Islet of Langerhans (tissue), 1 donor: ENCODE results near the gene ARPC4.

ENCODE experiments used
- FAIRE-seq: peaks from one replicate; lab custom pipeline; 2011; peaks lifted over from hg19 to GRCh38; lab: Jason Lieb, UNC

Gene ARPC4

DNA sequence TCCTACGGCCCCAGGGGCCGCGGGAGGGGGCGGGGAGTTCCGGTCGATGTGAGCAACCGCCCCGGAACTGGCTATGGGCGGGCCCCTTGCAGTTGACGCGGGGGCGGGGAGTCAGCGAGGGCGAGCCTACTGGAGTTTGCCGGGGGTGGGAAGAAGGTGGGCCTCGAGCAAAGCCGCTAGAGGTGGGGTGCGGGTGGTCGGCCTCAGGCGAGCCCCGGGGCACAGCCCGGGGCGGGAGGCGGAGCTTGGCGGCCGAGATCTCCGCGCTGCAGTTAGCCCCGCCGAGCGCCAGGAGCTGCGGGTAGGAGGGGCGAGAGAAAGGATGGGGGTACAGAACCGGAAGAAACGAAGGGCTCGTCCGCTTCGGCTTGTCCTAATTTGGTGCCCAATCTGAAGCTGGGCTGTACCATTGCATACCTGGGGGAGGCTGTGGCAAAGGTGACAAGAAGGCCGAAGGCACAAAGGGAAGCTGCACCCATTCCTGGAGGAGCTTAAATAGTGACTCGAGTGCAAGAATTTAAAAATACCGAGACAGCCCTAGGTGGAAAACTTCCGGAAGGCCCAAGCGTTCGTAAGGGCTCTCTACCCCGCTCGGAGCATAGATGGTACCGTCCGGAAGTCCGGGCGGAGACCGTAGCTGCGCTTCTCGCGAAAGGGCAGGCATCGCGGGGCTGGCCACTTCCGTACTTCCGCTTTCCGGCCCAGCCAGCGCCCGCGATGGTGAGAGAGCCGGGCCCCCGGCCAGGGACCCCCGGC, at the start of gene ARPC4, which contains the start of gene TADA3:
TSS of gene ARPC4 (plus strand) at position 678 of the 756 bp plus-strand sequence. CDS start at position 718, 40 bp downstream.
TSS of gene TADA3 (minus strand) at position 69 of the 756 bp plus-strand sequence. CDS start 1,007 bp downstream, outside the sequence.
- no peak for FAIRE-seq

- FAIRE-seq: no peak
These were observed 49.3 kb upstream of the ARPC4 start for GRCh38 chr3:9743548-9743947.

GRCh38 chr3:9744162-9744561, 48.7 kb upstream of the ARPC4 start:
- FAIRE-seq: no peak

- FAIRE-seq: no peak
These were observed 47.4 kb upstream of the ARPC4 start for GRCh38 chr3:9745521-9745920.

DNA sequence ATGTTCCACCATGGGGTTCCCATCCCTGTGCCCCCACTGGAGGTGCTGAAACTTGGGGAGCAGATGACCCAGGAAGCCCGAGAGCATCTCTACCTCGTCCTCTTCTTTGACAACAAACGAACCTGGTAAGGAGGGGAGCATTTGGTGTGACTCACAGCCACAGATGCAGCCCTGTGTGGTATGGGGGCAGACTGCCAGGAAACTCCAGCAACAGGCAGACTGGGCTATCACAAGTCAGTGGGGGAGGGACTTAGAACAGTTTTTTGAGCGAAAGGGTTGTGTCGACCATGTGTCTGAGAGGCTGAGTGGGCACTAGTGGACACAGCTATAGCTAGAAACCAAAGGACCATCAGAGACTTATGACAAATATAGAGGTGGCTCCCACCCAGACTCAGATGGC, 46.6 kb upstream of the ARPC4 start:
- no peak for FAIRE-seq

DNA sequence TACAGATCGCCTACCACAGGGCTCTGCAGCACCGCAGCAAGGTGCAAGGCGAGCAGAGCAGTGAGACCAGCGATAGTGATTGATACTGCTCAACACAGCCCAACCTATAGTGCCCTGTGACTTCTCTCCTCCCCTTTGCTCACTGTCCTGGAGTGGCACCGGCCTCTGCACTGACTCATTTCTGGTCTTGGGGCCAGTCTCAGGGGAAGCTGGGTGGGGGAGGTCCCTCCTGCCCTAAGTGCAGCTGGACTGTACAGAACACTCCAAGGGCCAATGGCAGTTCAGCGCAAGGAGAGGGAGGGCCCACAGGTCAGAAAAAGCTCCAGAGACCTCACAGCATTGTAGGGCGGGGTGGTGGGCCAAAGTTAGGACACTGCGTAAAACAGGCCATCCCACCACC, 45.6 kb upstream of the ARPC4 start:
- FAIRE-seq: no peak

GRCh38 chr3:9748031-9748430, 44.9 kb upstream of the ARPC4 start:
- no peak for FAIRE-seq

DNA sequence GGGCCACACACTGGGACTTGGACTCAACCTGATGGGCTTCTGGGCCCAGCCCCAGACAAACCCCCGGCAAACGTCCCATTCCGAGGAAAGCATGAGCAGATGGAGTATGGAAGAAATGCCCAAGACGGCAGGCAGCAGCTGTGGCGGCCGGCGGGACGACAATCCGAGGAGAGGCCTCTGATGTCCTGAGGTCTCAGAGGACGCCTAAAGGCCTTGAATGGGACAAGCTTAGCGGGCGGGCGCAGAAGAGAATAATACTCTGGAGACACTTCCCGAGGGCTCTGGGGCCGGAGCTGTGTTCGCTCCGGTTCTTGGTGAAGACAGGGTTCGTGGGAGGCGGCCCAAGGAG, 43.6 kb upstream of the ARPC4 start:
- no peak for FAIRE-seq

GRCh38 chr3:9749645-9750555, 43.0 kb upstream of the ARPC4 start, which contains the start of gene OGG1:
Gene OGG1, plus strand, starts transcription at chr3:9749952. Its CDS starts 335 bp downstream, at chr3:9750287.
- FAIRE-seq: no peak

DNA sequence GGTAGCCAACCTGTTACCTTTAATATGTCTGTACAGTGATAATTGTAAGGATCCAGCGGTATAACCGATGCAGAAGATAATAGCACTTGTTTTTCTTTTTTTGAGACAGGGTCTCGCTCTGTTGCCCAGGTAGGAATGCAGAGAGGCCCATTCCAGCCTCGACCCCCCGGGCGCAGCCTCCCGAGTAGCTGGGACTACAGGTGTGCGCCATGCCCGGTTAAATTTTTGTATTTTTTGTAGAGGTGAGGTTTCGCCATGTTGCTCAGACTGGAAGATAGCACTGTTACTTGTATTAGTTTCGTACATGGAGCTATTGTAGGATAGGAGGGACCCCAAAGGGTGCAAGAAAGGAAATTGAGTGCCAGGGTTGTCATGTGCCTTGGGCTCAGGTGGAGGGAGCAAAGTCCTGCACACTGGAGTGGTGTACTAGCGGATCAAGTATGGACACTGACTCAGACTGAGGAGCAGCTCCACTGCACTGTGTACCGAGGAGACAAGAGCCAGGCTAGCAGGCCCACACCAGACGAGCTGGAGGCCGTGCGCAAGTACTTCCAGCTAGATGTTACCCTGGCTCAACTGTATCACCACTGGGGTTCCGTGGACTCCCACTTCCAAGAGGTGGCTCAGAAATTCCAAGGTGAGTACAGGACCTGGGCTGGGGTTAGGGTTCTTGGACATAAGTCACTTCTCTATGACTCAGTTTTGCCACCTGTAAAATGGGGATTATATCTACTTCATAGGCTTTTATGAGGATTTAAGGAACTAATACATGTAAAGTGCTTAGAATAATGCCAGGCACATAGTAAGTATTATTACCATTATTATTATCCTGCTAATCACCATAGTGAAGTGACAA, 42.1 kb upstream of the ARPC4 start:
- FAIRE-seq: no peak

DNA sequence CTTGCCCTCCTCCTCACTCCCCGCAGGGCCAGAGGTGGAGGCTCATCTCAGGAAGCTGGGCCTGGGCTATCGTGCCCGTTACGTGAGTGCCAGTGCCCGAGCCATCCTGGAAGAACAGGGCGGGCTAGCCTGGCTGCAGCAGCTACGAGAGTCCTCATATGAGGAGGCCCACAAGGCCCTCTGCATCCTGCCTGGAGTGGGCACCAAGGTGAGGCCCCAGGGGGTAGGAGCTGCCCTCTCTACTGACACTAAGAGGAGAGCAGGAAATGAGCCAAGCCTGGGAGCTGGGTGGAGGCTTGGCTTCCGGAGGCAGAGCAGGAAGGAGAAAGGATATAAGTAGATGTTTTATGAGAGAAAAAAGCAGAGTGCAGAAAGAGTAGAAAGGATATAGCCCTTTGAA, 38.2 kb upstream of the ARPC4 start:
- FAIRE-seq: no peak

GRCh38 chr3:9757427-9757826, 35.5 kb upstream of the ARPC4 start:
- FAIRE-seq: no peak

DNA sequence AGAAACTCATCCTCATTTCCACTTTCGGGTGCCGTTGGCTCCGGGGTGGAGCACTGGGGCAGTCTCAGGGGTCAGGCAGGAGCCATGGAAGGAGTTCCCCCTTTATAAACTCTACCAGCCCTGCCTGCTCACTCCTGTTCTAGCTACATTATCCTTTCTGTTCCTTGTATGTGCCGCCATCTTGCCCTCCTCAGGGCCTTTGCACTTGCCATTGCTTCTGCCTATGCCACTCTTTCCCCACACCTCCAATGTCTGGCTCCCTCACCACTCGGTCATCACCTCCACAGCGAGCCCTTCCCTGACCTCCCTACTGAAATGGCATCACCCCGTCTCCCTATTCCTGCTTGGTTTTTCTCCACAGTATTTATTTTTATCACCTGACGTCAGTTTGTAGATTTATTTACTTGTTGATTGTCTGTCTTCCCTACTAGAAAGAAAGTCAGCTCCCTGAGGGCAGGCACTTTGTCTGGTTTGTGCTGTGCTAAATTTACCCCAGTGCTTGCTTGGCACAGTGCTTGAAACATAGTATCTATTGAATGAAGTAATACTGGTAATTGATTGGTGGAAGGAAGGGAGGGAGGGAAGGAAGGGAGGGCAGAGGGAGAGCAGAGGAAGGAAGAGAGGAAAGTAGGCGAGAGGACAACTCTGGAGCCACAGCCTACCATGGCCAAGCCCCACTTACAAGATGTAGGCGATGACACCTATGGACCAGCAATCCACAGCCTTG, 31.9 kb upstream of the ARPC4 start:
- FAIRE-seq: no peak

DNA sequence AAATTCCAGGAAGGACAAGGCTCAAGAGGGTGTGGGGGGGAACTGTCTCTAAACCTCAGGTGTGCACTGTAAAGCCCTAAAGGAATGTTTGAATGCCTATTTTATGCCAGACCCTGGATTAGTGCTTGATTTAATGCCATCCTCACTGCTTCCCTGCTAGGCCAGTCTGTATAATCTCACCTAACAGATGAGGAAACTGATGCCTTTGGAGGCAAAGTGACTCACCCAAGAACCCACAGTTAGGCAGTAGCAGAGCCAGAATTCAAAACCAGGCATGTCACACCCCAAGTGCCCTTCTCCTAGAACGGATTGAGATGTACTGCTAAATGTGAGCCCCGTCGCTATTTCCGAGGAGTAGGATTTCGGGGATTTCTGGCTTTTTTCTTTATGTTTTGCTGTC, 31.0 kb upstream of the ARPC4 start:
- FAIRE-seq: no peak

GRCh38 chr3:9762871-9763270, 30.0 kb upstream of the ARPC4 start:
- FAIRE-seq: no peak

GRCh38 chr3:9765865-9766264, 27.0 kb upstream of the ARPC4 start:
- FAIRE-seq: no peak

GRCh38 chr3:9767418-9767817, 25.5 kb upstream of the ARPC4 start:
- no peak for FAIRE-seq

GRCh38 chr3:9768141-9768775, 24.6 kb upstream of the ARPC4 start:
- no peak for FAIRE-seq

DNA sequence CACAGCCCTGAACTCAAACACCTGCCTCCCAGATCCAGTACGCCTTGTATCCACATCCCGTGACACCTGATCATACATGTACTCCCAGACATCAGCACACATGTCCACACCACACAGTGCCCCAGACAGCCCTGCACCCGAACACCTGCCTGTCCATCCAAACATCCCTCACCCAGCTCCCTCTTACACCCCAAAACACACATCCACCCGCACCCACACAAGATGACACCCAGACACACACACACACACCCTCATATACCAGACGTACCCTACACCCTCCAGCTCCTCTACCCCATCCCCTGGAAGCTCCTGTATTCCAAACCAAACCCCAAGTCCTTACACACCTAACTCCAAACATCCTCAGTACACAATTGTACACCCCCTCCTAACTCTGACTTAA, 23.9 kb upstream of the ARPC4 start:
- no peak for FAIRE-seq

DNA sequence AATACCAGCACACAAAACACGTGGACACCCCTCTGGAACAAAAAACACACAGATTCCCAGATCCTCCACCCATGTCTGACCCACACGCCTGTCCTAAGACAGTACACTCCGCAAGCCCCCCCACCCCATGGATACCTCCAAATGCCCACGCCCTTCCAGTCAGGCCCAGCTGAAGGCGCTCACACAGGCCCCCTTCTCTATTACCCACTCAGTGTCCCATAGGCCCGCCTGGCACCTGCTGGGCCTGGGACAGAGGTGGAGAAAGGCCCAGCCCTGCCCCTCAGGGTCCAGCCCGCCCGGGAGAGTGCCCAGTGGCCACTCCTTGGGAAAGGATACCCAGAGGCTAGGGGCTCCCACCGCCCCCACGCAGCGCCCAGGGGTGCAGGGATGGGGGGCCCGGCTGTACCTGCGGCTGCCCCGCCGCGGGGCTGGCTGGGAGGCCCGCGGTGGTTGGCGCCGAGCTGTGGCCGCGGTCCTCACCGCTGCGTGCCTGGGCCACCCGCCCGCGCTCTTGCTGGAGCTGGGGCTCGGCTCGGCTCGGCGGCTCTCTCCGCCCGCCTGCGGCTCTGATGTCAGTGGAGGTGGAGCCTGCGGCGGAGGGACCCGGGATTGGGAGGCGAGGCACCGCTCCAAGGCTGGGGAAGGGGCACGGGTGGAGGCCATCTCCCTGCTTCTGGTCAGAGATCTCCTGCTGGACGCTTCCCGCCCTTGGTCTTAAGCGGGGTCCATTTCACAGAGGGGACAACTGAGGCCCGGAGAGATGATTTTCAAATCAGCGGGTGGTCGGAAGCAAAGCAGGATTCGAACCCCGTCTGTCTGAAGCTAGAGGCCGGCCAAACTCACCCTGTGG, 23.2 kb upstream of the ARPC4 start, which contains the start of gene CAMK1:
TSS of gene CAMK1 (minus strand) at position 522 of the 850 bp plus-strand sequence. CDS start 2,198 bp downstream, outside the sequence.
- FAIRE-seq: no peak
